ENCODE measurements around the gene GNL2.
"Not testable (repeated sequence)": the region's sequence is repeated elsewhere in the genome, so short reads cannot be mapped to it uniquely, and the experiment has no call there.

The GNL2 gene

DNA sequence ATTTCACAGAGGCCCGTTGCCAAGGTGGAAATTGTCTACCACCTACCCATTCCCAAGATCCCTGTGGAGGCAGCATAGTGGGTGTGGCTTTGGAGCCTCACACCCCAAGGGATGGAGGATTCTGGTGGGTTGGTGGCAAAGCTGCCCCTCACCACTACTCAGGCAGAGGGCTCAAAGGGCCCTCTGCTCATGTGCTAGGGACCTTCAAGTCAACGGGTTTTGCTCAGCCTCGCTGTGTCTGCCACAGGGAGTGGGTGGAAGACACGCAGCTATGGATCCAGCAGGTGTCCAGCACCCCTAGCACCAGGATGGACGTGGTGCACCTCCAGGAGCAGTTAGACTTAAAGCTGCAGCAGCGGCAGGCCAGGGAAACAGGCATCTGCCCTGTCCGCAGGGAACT, 36.7 kb downstream of the GNL2 start:
- no peak for DNase-seq

- DNase-seq: no peak
Observed at GRCh38 chr1:37558411-37558810, 37.3 kb downstream of the GNL2 start.

- DNase-seq: no peak
Observed at GRCh38 chr1:37557402-37557801, 38.3 kb downstream of the GNL2 start.

- DNase-seq: no peak
Observed at GRCh38 chr1:37556712-37557196, 39.0 kb downstream of the GNL2 start, which contains the start of gene DNALI1. Gene DNALI1 (plus strand): TSS chr1:37556940. CDS start chr1:37556995, 55 bp downstream.

GRCh38 chr1:37553927-37554808, 41.6 kb downstream of the GNL2 start, which contains the start of gene SNIP1:
Gene SNIP1 (minus strand): TSS chr1:37554293. CDS start chr1:37554229, 64 bp downstream.
- peak; percentile 89 for DNase-seq

DNA sequence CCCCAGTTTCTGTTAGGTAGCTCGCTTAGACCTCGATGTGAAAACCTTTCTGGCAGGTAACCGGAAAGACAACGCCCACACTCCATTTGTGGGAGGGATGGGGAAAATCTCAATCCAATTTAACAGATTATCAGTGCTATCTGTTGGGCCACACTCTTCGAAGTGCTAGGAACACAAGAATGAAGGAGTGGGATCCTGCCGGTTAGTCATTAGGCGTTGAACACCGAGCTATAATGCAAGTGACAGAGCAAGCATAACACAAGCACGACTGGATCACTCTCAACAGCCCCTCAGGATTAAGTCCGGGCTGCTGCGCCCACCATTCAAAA, 42.2 kb downstream of the GNL2 start:
- no peak for DNase-seq

GRCh38 chr1:37549341-37549740, 46.4 kb downstream of the GNL2 start:
- DNase-seq: no peak

DNA sequence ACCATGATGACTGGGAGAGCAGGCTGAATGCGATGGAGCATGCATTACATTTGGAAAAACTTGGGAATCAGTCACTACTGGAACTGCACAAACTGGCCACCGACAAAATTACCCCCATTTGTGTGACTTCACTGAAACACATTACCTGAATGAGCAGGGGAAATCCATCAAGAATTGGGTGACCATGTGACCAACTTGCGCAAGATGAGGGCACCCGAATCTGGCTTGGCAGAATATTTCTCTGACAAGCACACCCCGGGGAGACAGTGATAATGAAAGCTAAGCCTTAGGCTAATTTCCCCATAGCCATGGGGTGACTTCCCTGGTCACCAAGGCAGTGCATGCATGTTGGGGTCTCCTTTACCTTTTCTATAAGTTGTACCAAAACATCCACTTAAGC, 50.7 kb downstream of the GNL2 start:
- DNase-seq: no peak

DNA sequence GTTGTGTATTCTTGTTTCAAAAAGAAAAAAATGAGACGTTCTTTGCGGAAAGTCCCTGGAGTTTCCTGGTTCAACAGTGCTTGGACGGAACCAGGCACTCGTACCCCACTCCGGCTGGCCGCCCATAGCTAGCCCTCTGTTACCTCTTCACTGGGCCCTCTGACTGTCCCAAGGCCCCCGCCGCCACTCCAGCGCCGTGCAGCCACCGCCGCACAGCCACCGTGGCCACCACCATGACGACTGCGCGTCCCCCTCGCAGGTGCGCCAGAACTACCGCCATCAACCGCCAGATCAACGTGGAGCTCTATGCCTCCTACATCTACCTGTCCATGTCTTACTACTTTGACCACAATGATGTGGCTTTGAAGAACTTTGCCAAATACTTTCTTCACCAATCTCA, 51.2 kb downstream of the GNL2 start:
- DNase-seq: no peak

- DNase-seq: no peak
Observed at GRCh38 chr1:37540036-37540785, 55.5 kb downstream of the GNL2 start.

DNA sequence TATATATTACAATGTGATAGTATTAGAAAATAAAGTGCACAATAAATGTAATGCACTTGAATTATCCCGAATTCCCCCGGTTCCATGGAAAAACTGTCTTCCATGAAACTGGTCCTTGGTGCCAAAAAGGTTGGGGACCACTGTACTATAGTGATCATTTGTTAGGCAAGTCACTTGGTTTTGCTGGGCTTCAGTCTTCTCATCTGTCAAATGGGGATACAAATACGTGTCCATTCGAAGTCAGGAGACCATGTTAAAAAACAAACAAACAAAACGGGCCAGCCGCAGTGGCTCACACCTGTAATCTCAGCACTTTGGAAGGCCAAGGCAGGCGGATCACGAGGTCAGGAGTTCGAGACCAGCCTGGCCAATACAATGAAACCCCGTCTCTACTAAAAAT, 56.6 kb downstream of the GNL2 start:
- DNase-seq: not testable (repeated sequence)

DNA sequence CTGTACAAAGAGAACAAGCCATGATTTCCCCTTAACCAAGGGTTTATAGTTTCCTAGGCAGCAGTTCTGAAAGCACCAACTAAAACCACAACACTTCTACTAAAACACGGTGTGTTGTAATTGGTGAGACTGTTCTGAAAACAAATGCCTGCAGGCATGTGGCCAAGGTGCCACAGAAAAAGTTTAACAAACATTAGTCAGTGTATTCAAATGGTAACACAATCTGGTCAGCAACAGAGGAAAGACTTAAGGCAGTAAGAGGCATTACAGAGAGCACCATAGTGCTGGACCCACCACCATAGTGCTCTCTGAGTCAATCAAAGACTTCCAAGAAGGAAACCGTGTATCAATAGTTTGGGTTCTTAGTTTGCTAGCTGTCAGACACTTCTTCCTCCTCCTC, 58.4 kb downstream of the GNL2 start:
- no peak for DNase-seq

DNA sequence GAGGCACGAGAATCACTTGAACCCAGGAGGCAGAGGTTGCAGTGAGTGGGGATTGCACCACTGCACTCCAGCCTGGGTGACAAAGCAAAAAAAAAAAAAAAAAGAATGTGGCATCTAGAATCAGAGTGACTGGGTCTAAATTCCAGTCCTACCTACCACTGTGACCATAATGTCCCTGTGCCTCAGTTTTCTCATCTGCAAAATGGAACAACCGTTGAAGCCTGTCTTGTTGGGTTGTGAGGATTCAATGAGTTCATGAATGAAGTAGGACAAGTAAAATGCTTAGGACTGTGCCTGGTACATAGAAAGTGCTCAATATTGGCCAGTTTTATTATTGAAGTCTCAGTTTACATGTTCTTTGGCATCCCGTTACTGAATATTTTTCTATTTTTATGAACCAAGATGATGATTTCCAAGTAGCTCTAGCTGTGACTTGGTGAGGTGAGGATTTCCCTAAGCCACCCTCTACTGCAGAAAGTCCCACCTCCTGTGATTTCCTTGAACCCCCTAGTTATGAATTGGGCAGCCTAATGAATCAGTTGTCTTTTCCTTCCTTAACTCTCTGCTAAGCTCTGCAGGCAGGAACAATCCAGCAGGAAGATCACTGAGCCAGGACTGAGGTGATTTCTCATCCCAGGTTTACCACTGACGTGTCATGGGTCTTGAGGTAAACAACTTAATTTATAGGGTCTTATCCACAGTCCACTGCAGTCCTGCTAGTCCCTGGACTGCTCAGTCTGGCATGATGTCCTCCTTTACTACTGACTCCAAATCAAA, 62.2 kb downstream of the GNL2 start:
- no peak for DNase-seq

GRCh38 chr1:37532418-37533156, 63.1 kb downstream of the GNL2 start:
- not testable (repeated sequence) for DNase-seq

GRCh38 chr1:37529888-37530287, 65.8 kb downstream of the GNL2 start:
- not testable (repeated sequence) for DNase-seq

DNA sequence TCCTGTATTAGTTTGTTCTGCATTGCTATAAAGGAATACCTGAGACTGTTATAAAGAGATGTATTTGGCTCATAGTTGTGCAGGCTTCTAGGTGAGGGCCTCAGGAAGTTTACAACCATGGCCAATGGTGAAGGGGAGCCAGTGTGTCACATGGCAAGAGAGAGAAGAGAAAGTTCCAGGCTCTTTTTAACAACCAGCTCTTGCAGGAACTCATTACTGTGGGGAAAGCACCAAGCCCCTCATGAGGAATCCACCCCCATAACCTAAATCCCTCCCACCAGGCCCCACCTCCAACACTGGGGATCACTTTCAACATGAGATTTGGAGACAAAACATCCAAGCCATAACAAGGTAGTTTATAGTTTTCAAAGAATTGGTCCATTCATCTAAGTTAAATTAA, 76.1 kb downstream of the GNL2 start:
- no peak for DNase-seq

DNA sequence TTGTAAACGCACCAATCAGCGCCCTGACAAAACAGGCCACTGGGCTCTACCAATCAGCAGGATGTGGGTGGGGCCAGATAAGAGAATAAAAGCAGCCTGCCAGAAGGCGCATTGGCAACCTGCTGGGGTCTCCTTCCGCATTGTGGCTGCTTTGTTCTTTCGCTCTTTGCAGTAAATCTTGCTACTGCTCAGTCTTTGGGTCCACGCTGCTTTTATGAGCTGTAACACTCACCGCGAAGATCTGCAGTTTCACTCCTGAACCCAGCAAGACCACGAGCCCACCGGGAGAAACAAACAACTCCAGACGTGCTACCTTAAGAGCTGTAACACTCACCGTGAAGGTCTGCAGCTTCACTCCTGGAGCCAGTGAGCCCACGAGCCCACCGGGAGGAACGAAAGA, 76.8 kb downstream of the GNL2 start:
- not testable (repeated sequence) for DNase-seq

DNA sequence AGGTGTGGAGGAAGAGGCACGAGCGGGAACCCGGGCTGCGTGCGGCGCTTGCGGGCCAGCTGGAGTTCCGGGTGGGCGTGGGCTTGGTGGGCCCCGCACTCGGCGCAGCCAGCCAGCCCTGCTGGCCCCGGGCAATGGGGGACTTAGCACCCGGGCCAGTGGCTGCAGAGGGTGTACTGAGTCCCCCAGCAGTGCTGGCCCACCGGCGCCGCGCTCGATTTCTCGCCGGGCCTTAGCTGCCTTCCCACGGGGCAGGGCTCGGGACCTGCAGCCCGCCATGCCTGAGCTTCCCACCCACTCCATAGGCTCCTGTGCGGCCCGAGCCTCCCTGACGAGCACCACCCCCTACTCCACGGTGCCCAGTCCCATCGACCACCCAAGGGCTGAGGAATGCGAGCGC, 77.5 kb downstream of the GNL2 start:
- DNase-seq: not testable (repeated sequence)

GRCh38 chr1:37517569-37517968, 78.2 kb downstream of the GNL2 start:
- DNase-seq: no peak
